CD4-positive, alpha-beta T cell treated with Interleukin-6 for 4 hours (primary cell): ENCODE measurements around the gene CTSH.
"Not testable (repeated sequence)": the region's sequence is repeated elsewhere in the genome, so short reads cannot be mapped to it uniquely, and the experiment has no call there.

Experiments used
- DNase-seq: peaks from one replicate; pipeline ENCODE4 v3.0.0-alpha.2; 2020; ENCODE audit warnings: mixed read lengths

Gene CTSH

GRCh38 chr15:78921940-78922339 is 22.9 kb downstream of the CTSH start:
- no peak for DNase-seq

- no peak for DNase-seq
These were observed 23.3 kb downstream of the CTSH start for GRCh38 chr15:78921517-78921916.

GRCh38 chr15:78917888-78918287 is 27.0 kb downstream of the CTSH start:
- DNase-seq = no peak

- no peak for DNase-seq
These were observed 28.8 kb downstream of the CTSH start for GRCh38 chr15:78916088-78916487.

GRCh38 chr15:78915341-78916087 is 29.3 kb downstream of the CTSH start:
- no peak for DNase-seq

DNA sequence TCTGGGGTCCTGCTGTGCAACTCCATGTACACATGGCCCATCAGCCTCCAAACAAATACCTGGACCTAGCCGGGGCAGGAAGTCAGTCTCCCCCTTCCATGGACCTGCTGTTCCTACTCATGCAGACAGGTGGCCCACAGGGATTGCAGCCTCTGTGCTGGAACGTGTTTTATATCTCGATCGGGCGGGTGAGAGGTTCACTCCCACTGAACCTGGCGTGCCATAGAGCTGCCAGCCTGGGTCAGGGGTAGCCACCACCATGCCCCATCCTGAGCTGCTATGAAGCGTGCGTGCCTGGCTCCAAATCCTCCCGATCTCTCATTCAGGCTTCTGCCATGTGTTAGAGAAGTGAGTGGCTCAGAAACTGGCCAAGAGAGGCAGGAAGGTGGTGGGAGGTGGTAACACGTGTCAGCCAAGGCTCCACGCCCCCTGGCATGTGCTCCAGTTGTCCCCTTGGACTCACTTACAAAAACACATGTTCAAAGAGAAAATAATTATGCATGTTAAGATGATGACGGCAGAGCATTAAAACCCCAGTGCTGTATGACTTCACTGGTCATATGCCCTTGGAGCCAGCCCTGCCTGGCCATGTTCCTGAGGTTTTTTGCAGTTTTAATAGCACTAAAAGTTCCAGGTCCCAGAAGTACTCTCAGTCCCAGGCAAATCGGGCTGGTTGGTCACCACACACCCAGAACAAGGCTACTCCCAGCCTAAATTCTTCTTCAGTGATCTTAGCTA is 30.6 kb downstream of the CTSH start:
- DNase-seq = no peak

DNA sequence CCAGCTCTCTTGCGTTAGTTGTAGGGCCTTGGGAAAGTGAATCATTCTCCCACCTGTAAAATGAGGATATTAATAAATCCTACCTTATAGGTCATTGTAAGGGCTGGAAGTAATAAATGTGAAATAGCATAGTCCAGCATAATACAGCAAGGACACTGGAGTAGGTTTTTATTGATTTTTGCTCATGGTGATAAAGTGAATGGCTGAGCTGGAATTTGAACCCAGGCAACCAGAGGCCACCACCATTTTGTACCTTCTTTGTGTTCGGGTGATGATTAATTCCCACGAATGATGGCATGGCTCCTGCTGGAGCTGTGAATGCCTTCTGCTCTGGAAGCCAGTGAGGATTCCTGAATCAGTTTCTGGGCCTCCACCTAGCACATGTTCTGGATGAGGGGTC is 31.8 kb downstream of the CTSH start:
- DNase-seq = no peak

- DNase-seq = no peak
These were observed 32.5 kb downstream of the CTSH start for GRCh38 chr15:78912316-78912715.

GRCh38 chr15:78910271-78910670 is 34.6 kb downstream of the CTSH start:
- no peak for DNase-seq

DNA sequence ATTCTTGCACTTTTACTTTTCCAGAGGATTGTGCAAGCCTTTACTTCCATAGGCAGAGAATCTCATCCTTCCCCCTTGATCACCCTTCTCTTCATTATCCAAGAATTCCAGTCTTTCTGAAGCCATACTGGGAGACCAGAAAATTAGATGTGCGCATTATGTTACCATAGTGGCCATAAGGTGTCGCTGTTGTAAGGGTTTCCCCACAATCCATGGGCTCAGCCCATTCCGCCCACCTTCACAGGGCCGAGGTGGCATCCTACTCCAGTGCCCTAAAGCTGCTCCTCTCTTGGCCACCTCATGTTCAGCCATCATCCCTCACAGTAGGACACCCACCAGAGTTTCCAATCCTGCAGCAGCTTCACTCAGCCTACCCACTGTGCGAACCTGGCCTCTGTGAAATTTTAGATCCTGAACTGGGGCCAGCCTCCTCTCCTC is 35.0 kb downstream of the CTSH start:
- peak; percentile 30 for DNase-seq

GRCh38 chr15:78909160-78909695 is 35.6 kb downstream of the CTSH start:
- DNase-seq = no peak

DNA sequence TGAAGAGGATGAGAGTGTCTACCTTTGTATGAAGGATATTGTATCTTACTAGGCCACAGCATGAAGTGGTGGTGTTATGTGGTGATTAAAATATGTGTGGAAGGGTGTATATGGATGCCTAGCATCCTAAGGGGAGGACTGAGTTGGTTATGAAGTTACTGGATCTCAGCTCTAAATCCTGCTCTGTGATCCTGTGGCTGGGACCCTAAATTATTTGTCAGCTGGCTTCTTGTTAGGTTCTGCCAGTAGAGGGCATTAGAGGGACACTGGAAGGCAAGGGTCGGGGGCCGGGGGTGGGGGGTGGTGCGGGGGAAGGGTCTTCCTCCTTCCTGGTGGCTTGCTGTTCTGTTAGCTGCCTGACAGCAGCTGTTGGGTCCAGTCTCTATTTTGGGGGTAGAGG is 37.3 kb downstream of the CTSH start:
- DNase-seq = no peak

DNA sequence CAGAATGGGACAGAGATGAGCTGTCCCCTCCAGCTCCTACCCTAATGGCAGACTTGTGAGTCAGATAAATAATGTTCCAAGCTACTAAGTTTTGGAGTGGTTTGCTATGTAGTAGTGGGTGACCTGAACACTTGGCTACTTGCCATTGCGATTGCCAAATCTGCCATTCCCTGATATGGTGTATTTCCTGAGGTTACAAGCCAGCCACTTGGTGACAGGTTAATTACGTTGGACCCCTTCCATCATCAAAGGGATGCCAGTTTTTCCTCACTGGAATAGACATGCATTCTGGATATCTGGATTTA is 38.6 kb downstream of the CTSH start:
- no peak for DNase-seq

GRCh38 chr15:78904599-78905358 is 40.1 kb downstream of the CTSH start:
- no peak for DNase-seq

- DNase-seq = not testable (repeated sequence)
These were observed 42.4 kb downstream of the CTSH start for GRCh38 chr15:78902281-78903032.

GRCh38 chr15:78900819-78901533 is 43.9 kb downstream of the CTSH start:
- DNase-seq = not testable (repeated sequence)

- DNase-seq = no peak
These were observed 46.3 kb downstream of the CTSH start for GRCh38 chr15:78898540-78898939.

GRCh38 chr15:78895471-78895870 is 49.4 kb downstream of the CTSH start:
- no peak for DNase-seq

DNA sequence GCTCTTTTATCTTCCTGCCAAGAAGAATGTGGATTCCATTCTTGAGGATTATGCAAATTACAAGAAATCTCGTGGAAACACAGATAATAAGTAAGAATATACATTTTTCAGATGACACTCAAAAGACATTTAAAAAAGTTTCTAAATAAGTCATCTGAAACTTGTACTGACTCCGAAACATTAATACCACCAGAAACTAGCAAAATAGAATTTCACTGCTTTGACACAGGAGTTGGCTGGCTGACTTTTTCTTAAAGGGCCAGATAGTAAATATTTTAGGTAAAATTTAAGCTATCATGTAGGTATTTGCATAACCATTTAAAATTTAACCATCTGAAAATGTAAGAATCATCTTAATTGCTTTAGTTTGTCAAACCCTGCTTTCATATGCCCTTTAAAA is 51.3 kb downstream of the CTSH start:
- DNase-seq = no peak

- DNase-seq = no peak
These were observed 55.8 kb downstream of the CTSH start for GRCh38 chr15:78889000-78889399.

DNA sequence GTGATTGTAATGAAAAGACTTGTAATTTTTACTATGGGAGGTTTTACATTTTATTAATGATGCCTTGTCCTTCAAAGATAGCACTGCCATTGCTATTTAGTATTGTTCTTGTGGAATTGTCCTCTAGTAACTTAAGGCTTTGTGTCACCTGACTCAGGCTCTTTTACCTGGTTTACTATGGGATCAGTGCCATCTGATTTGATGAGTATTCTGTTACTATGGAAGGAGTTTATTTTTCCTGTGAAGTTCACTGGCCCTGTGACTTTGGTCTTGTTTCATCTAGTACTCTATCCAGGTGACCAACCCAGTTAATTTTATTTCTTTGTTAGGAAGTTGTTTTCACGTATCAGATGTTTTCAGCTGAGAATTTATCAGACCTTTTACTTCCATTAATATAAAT is 63.2 kb downstream of the CTSH start:
- no peak for DNase-seq

DNA sequence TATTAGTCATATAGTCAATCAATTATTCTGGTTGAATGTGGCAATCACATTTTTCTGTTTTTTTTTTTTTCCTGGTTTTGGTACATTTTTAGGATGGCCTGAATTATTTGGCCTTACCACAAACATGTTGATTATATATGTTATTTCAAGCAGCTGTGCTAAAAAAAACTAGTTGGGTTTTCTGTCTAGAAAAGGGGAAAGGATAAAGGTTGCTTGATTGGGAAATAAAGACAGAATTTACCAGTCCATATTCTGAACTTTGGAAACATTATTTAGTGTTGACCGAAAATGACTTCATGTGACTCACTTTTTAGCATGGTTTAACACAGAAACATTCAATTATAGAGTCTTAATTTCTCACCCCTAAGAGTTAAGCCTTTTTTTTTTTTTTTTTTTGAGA is 64.0 kb downstream of the CTSH start:
- no peak for DNase-seq
